RWPE1 (cell line): ENCODE measurements around the gene C10orf67.

Experiments
- CTCF ChIA-PET: fragments of 350-600 bp; sonication (Branson Sonifier 250); formaldehyde crosslinking; extraction: SDS; loops from one replicate; lab custom pipeline; 2021; lab: Yijun Ruan, JAX
- POLR2A ChIA-PET: fragments of 400-600 bp; formaldehyde crosslinking; extraction: SDS; loops from one replicate; lab custom pipeline; 2020; ENCODE audit warnings: antibody characterized with exemption; ENCODE audit not compliant: low non-redundant PET; lab: Yijun Ruan, JAX
- DNase-seq: peaks from one replicate; pipeline ENCODE4 v3.0.0; 2012; ENCODE audit warnings: low spot score
- H3K27ac ChIP-seq: fragments of 450-650 bp; 2 replicates; pipeline ENCODE4 v1.5.1; 2017
- TF ChIP-seq, protein P1 (sequence below): fragments of 450-650 bp; conservative IDR thresholded peaks from 2 replicates; pipeline ENCODE4 v1.5.1; 2017; ENCODE audit warnings: low read depth, mild to moderate bottlenecking

Gene C10orf67

DNA sequence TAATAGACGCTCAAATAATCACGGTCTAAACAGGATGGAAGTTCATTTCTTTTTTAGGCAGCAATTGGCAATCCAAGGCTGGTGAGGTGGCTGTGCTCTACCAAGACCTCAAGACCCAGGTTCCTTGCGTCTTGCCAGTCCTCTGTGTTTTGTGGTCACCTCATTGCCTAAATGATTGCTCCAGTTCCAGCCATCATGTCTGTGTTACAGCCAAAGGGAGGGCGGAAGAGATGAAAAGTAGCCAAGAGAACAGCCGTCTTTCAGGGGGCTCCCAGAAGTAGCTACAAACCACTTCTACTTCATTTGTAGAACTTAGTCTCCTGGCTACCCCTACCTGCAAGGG is 19.2 kb upstream of the C10orf67 start:
- TF ChIP-seq, protein P1, sequence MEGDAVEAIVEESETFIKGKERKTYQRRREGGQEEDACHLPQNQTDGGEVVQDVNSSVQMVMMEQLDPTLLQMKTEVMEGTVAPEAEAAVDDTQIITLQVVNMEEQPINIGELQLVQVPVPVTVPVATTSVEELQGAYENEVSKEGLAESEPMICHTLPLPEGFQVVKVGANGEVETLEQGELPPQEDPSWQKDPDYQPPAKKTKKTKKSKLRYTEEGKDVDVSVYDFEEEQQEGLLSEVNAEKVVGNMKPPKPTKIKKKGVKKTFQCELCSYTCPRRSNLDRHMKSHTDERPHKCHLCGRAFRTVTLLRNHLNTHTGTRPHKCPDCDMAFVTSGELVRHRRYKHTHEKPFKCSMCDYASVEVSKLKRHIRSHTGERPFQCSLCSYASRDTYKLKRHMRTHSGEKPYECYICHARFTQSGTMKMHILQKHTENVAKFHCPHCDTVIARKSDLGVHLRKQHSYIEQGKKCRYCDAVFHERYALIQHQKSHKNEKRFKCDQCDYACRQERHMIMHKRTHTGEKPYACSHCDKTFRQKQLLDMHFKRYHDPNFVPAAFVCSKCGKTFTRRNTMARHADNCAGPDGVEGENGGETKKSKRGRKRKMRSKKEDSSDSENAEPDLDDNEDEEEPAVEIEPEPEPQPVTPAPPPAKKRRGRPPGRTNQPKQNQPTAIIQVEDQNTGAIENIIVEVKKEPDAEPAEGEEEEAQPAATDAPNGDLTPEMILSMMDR = no peak
- ChIA-PET CTCF (no interaction called here), POLR2A (no interaction called here)
- DNase-seq = no peak
- H3K27ac ChIP-seq = no peak overlapping the region; the same call in 1 of the 2 replicates

DNA sequence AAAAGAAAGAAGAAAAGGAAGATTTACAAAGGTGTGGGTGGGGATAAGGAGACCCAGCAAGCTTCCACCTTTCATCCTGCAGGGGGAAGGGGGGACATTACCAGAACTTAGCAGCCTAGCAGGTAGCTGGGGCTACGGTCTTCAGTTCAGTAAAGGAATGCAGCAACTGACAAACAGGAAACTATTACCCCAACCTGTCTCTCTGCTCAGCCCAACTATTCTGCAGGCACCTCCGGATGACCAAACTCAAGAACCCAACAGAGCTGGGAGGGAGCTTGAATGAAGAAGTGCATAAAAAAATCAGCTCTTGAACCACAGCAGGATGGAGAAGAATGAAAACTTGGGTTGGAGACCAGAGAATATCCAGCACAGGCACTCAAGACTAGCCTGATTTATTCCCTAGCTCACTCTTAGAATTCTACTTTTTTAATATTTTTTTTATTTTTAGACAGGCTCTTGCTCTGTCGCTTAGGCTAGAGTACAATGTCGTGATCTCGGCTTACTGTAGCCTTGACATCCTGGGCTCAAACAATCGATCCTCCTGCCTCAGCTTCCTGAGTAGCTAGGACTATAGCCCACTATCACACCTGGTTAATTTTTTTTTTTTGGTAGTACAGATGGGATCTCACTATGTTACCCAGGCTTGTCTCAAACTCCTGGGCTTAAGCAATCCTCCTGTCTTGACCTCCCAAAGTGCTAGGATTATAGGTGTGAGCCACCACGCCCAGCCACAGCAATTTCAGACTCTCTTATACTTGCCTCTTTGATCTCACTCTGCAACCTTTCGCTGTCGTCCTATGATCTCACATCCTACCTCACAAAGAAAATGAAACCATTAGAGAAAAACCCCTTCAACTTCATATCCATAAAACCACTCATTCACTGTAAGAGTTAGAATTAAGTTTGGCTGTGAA is 18.5 kb upstream of the C10orf67 start:
- TF ChIP-seq, protein P1 = no peak
- DNase-seq = no peak
- POLR2A ChIA-PET = no interaction called here
- CTCF ChIA-PET = interaction anchor here (0.6 to 0.7 kb wide), 2 partner anchors 631 to 1653 kb away, joined by 3 read pairs; partner anchors contain the start of gene ENKUR
- no peak overlapping the region for H3K27ac ChIP-seq

DNA sequence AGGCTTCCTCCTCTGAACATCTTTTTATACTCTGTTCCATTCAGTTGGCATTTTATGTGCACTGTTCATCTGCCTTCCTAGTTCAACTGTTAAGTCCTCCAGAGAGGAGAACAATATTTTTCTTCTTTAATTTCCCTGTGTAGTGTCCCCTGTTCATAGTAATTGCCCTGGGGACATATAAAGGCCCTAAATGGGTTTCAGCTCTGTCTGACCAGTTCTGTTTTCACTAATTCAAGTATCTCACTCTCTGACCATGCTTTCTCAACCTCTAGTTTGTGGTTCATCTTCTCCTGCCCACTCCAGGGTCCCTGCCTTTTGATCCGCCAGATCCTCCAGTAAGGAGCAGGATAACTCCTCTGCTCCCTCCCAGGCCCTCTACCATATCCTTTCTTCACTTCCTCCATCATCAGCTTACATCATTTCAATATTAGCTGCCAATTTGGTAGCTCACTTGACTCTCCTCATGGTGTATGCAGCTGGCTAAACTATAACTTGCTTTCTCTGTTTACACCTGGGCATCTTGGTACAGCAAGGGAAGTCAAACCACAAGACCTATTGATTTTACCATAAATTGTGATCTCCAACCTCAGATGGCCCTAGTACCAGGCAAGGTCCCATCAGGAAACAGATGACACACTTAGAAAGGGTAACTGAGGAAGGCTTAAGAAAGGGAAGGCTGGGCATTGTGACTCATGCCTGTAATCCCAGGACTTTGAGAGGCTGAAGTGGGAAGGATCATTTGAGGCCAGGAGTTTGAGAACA is 17.7 kb upstream of the C10orf67 start:
- CTCF ChIA-PET = interaction anchor here (0.7 kb wide), 1 partner anchor 1654 kb away, joined by 3 read pairs; the partner anchor contains the start of gene ENKUR
- POLR2A ChIA-PET = no interaction called here
- H3K27ac ChIP-seq = no peak overlapping the region
- TF ChIP-seq, protein P1 = no peak
- no peak for DNase-seq

DNA sequence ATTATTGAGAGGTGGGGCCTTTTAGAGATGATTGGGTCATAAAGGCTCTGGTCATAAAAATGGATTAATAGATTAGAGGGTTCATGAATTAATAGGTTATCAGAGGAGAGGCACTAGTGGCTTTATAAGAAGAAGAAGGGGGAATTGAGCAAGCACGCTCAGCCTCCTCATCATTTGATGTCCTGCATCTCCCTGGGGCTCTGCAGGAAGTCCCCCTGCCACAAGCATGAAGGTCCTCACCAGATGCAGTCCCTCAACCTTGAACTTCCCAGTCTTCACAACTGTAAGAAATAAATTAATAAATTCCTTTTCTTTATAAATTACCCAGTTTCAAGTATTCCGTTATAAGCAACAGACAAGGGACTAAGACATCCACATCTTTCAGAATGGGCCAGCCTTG is 17.1 kb upstream of the C10orf67 start:
- no peak for DNase-seq
- ChIA-PET POLR2A (no interaction called here), CTCF (no interaction called here)
- H3K27ac ChIP-seq = no peak overlapping the region
- TF ChIP-seq, protein P1 = no peak

DNA sequence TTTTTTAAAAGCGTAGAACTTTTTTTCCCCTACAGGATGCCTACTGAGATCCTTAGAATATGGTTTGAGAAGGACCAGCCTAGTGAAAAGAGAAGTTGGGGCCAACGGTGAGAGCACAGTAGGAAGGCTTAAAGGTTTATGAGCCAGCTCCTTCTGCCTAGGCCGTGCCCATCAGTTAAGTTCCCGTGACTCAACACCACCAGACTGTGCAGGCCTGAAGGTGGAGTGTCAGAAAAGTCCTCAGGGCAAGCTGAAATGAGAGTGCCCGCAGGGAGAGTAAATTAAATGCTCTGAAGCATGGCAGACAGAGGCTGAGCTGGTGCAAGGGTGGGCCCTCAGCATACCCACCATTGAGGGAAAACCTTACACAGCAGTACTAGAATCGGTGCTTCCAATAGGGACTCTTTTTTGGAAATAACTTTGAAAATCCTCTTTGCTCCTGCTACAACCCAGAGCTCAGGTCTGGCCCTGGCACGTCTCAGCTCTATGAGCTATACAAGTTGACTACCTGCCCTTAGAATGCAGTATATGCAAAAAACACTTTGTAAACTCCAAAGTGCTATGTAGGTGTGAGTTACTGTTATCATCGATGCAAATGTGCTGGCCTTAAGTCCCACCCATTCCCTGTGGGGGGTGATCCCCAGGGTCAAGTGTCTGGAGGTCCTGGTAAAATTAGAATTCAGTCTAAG is 15.2 kb upstream of the C10orf67 start:
- no peak for DNase-seq
- POLR2A ChIA-PET = no interaction called here
- CTCF ChIA-PET = interaction anchor here (1.1 kb wide), 1 partner anchor 16 kb away, joined by 4 read pairs; no protein-coding TSS in a partner anchor
- H3K27ac ChIP-seq = peak overlapping the region; percentile 67
- TF ChIP-seq, protein P1 = no peak

DNA sequence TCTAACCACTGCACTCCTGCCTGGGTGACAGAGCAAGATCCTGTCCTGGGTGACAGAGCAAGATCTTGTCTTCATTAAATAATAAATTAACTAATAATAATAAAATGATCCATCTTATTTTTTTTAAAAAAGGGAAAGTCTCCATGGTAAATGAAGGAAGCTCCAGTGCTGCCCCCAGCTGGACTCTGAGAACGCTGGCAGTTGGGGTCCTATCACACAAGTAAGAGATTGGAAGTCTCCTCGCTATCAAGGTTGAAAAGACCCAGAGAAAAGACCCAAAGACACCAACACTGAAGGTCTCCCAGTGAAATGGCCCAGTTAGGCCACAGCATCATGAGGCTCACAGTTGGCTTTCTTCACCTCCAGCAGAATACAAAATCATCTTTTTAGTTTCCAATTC is 13.8 kb upstream of the C10orf67 start:
- POLR2A ChIA-PET = no interaction called here
- H3K27ac ChIP-seq = no peak overlapping the region
- CTCF ChIA-PET = no interaction called here
- no peak for DNase-seq
- TF ChIP-seq, protein P1 = no peak
